Endodermal cell (in vitro differentiated cells): ENCODE results near the gene CCDC91. TPM values are rescaled to one million over a fixed set of nuclear protein-coding genes. Genes with fewer than 3 reads are reported as not detected.

Source experiments
- DNase-seq: peaks from one replicate; pipeline ENCODE4 v3.0.0-alpha.2; 2017
- H3K27ac ChIP-seq: 2 replicates; pipeline ENCODE4 v1.5.1; 2013; ENCODE audit warnings: mild to moderate bottlenecking, low read depth, low read length, moderate library complexity
- H3K27me3 ChIP-seq: 2 replicates; pipeline ENCODE4 v1.6.1; 2013; ENCODE audit warnings: mild to moderate bottlenecking, low read length, moderate library complexity; ENCODE audit not compliant: insufficient read depth, control insufficient read depth, poor library complexity, severe bottlenecking
- H3K36me3 ChIP-seq: 2 replicates; pipeline ENCODE4 v1.7.0; 2013; ENCODE audit warnings: mild to moderate bottlenecking, low read length, moderate library complexity; ENCODE audit not compliant: control insufficient read depth, insufficient read depth
- H3K4me1 ChIP-seq: one replicate; pipeline ENCODE4 v1.7.0; 2013; ENCODE audit warnings: low read length; ENCODE audit not compliant: control insufficient read depth, insufficient read depth
- H3K4me3 ChIP-seq: 2 replicates; pipeline ENCODE4 v1.5.1; 2013; ENCODE audit warnings: mild to moderate bottlenecking, low read length, moderate library complexity
- H3K9ac ChIP-seq: 2 replicates; pipeline ENCODE4 v1.6.1; 2013; ENCODE audit warnings: mild to moderate bottlenecking, low read length, moderate library complexity; ENCODE audit not compliant: poor library complexity, severe bottlenecking; ENCODE audit errors: extremely low read depth
- H3K9me3 ChIP-seq: 2 replicates; pipeline ENCODE4 v1.6.1; 2013; ENCODE audit warnings: mild to moderate bottlenecking, low read length, moderate library complexity; ENCODE audit not compliant: control insufficient read depth
- H3K27ac Mint-ChIP-seq: 2 replicates; pipeline ENCODE4 v1.8.0; 2020; ENCODE audit warnings: mixed read lengths
- H3K27me3 Mint-ChIP-seq: 2 replicates; pipeline ENCODE4 v1.8.0; 2021; ENCODE audit warnings: mild to moderate bottlenecking, mixed read lengths; ENCODE audit not compliant: insufficient read depth
- H3K36me3 Mint-ChIP-seq: 2 replicates; pipeline ENCODE4 v1.8.0; 2020; ENCODE audit warnings: low read depth, mixed read lengths
- H3K4me1 Mint-ChIP-seq: 2 replicates; pipeline ENCODE4 v1.8.0; 2020; ENCODE audit warnings: mixed read lengths
- H3K4me3 Mint-ChIP-seq: 2 replicates; pipeline ENCODE4 v1.8.0; 2020; ENCODE audit warnings: mild to moderate bottlenecking, moderate library complexity, mixed read lengths
- H3K9me3 Mint-ChIP-seq: 2 replicates; pipeline ENCODE4 v1.8.0; 2020; ENCODE audit warnings: mild to moderate bottlenecking, mixed read lengths
- CTCF ChIP-seq: fragments of 200-600 bp; sonication (generic); conservative IDR thresholded peaks from 2 replicates; pipeline ENCODE4 v1.5.0; 2021; ENCODE audit warnings: antibody characterized with exemption, mild to moderate bottlenecking
- WGBS, 2 experiments: methylation state at CpG; one replicate each; pipeline versions ENCODE4 v1.1.5 to v1.1.7; 2013; ENCODE audit warnings: missing lambda C conversion rate in 2 of 2, mixed read lengths in 1 of 2; ENCODE audit not compliant: insufficient coverage in 1 of 2, insufficient read length in 1 of 2; 5-methylcytosine and 5-hydroxymethylcytosine counted together
- total RNA-seq, 2 donors: library from RNA; stranded (reverse); fragmentation: NEBNext Ultra II Directional in 1 of 2; extraction: Animal tissue kit (Norgen Biotek cat#: 25700) in 1 of 2; gene quantifications; 2 replicates in 1 of 2; 3 replicates in 1 of 2; pipeline ENCODE4 v1.2.1, GENCODE V29; 2021

Gene CCDC91
- total RNA-seq, 2 donors from 2014 or later = 25.3 to 45.7 TPM

DNA sequence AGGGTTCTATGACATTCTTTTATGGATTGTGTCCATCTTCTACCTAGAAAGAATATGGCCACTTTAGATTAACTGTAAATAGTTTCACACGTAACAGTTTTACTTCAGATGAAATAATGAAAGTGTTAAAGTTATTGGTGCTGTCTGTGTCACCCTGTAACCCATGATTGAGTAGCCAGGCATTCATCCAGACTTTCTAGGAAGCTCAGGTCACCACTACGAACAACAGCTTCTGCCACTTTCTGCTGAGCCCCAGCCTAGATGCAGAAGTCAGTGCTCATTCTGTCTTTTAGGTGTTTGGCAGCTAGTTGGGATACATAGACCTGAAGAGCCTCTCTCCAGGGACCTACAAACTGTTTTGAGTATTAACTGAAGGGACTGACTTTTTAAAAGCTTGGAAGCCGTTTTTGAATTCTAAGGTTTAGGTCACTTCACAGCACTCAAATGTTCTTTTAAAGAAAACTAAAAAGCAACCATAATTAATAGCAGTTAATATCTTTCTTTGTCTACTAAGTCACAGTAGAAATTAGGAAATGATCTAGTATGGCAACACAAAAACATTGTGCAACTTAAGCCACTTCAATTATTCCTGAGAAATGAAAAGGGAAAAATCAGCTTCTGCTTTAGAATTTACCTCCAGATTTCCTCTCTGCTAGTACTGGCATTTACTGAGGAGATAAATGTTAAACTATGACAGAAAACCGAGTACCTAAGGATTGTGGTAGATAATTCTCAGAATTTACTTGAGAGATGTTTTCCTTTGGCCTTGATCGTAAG lies 266.9 kb downstream of the CCDC91 start:
- Histone ChIP-seq H3K27ac (no peak overlapping the region), H3K9ac (no peak overlapping the region), H3K36me3 (no peaks in the 10 kb centered on the region), H3K4me3 (no peak overlapping the region), H3K9me3 (no peaks in the 10 kb centered on the region), H3K27me3 (no peaks in the 10 kb centered on the region), H3K4me1 (no peaks in the 10 kb centered on the region)
- TF ChIP-seq CTCF = no peak
- Mint-ChIP-seq H3K9me3 (no peaks in the 10 kb centered on the region), H3K4me1 (peaks cover 19% of the 10 kb centered on the region), H3K36me3 (peaks cover 7% of the 10 kb centered on the region), H3K27me3 (no peaks in the 10 kb centered on the region), H3K4me3 (no peak overlapping the region), H3K27ac (peak overlapping the region; percentile 5)
- 67 to 76% methylated on average over 3 to 5 of the region's 5 CpGs for WGBS, 2 experiments
- DNase-seq = no peak

- peaks cover 5% of the 10 kb centered on the region for H3K36me3 Mint-ChIP-seq
- H3K4me1 Mint-ChIP-seq = peaks cover 19% of the 10 kb centered on the region
- no peak for TF ChIP-seq CTCF
- no peak for DNase-seq
- peak overlapping the region; percentile 5 for H3K27ac Mint-ChIP-seq
- H3K27ac ChIP-seq = no peak overlapping the region
- no peak overlapping the region for H3K4me3 Mint-ChIP-seq
- 86 to 100% methylated on average over 3 of the region's 3 CpGs for WGBS, 2 experiments
- no peaks in the 10 kb centered on the region for H3K9me3 Mint-ChIP-seq
- no peaks in the 10 kb centered on the region for H3K27me3 Mint-ChIP-seq
- no peak overlapping the region for H3K4me3 ChIP-seq
- no peaks in the 10 kb centered on the region for H3K36me3 ChIP-seq
- no peaks in the 10 kb centered on the region for H3K27me3 ChIP-seq
- no peaks in the 10 kb centered on the region for H3K4me1 ChIP-seq
- H3K9ac ChIP-seq = no peak overlapping the region
- H3K9me3 ChIP-seq = no peaks in the 10 kb centered on the region
Measured at GRCh38 chr12:28457785-28458184, 267.5 kb downstream of the CCDC91 start.

DNA sequence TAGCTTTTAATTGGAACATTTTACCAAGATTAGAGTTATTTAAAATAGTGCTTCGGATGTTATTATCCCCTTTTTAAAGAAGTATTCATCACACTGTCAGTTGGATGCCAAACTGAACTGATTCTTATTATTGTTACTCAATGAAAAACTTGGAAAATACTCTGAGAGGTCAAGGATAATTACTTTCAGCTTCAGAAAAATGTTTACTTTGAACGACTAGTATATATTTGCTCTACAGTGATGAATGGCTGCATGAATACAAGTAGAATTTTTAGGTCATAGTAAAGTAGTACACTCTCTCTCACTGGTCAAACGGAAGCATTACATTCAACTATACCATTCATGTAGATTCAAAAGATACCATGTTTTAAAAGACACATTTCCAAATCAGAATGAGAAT lies 269.2 kb downstream of the CCDC91 start:
- H3K27ac Mint-ChIP-seq = no peak overlapping the region
- no peaks in the 10 kb centered on the region for H3K27me3 Mint-ChIP-seq
- Histone ChIP-seq H3K27me3 (no peaks in the 10 kb centered on the region), H3K36me3 (no peaks in the 10 kb centered on the region), H3K4me3 (no peak overlapping the region), H3K4me1 (no peaks in the 10 kb centered on the region), H3K27ac (no peak overlapping the region), H3K9ac (no peak overlapping the region), H3K9me3 (no peaks in the 10 kb centered on the region)
- no peaks in the 10 kb centered on the region for H3K9me3 Mint-ChIP-seq
- peaks cover 13% of the 10 kb centered on the region for H3K36me3 Mint-ChIP-seq
- WGBS, 2 experiments = 95 to 100% methylated on average over 1 to 3 of the region's 3 CpGs
- TF ChIP-seq CTCF = no peak
- no peak overlapping the region for H3K4me3 Mint-ChIP-seq
- no peak for DNase-seq
- peaks cover 18% of the 10 kb centered on the region for H3K4me1 Mint-ChIP-seq
